HepG2 (cell line): Measurements from ENCODE around the gene TMEM270. TPM values are rescaled to one million over a fixed set of nuclear protein-coding genes. Genes with fewer than 3 reads are reported as not detected.

Experiments
- ARID5B ChIP-seq: IDR thresholded peaks from 2 replicates; pipeline ENCODE4 v1.4.0; 2020; ENCODE audit warnings: mild to moderate bottlenecking, missing genetic modification reagents
- FOXA1 ChIP-seq, 2 experiments: fragments of 450-650 bp in 1 of 2; sonication (generic) in 1 of 2; formaldehyde crosslinking in 1 of 2; IDR thresholded peaks; 2 replicates each; pipeline versions ENCODE4 v1.4.0 to v1.6.1; 2016 to 2020; ENCODE audit warnings: missing genetic modification reagents in 1 of 2
- FOXA3 ChIP-seq: IDR thresholded peaks from 2 replicates; pipeline ENCODE4 v1.6.1; 2016; ENCODE audit warnings: missing genetic modification reagents, missing compliant biosample characterization
- FOXP4 ChIP-seq: sonication (generic); formaldehyde crosslinking; IDR thresholded peaks from 2 replicates; pipeline ENCODE4 v1.4.0; 2020; ENCODE audit warnings: missing genetic modification reagents
- HDAC2 ChIP-seq: sonication (generic); formaldehyde crosslinking; IDR thresholded peaks from 2 replicates; pipeline ENCODE4 v1.4.0; 2020; ENCODE audit warnings: missing genetic modification reagents
- HNF4A ChIP-seq: sonication (generic); formaldehyde crosslinking; IDR thresholded peaks from 2 replicates; pipeline ENCODE4 v1.4.0; 2020; ENCODE audit warnings: missing genetic modification reagents
- HOXA3 ChIP-seq: sonication (generic); formaldehyde crosslinking; IDR thresholded peaks from 2 replicates; pipeline ENCODE4 v1.5.0; 2020; ENCODE audit warnings: missing genetic modification reagents
- MNT ChIP-seq: fragments of 450-650 bp; IDR thresholded peaks from 2 replicates; pipeline ENCODE4 v1.6.1; 2016
- NFAT5 ChIP-seq: sonication (generic); formaldehyde crosslinking; IDR thresholded peaks from 2 replicates; pipeline ENCODE4 v1.4.0; 2020; ENCODE audit warnings: missing genetic modification reagents
- RBM39 ChIP-seq: fragments of 200-400 bp; formaldehyde crosslinking; IDR thresholded peaks from one replicate; pipeline ENCODE4 v1.6.1; 2018; ENCODE audit warnings: antibody characterized with exemption, mild to moderate bottlenecking, low read depth, low read length; ENCODE audit not compliant: poor library complexity, severe bottlenecking
- SMC3 ChIP-seq: IDR thresholded peaks from 2 replicates; pipeline ENCODE4 v1.6.1; 2011; ENCODE audit warnings: low read length, improper control_type of control experiment
- SOX13 ChIP-seq, 3 experiments: fragments of 450-650 bp in 1 of 3; sonication (generic) in 1 of 3; formaldehyde crosslinking in 1 of 3; IDR thresholded peaks in 2 of 3; conservative IDR thresholded peaks in 1 of 3; 2 replicates each; pipeline versions ENCODE4 v1.5.0 to v1.6.1; 2016 to 2020; ENCODE audit warnings: antibody characterized with exemption in 1 of 3, mild to moderate bottlenecking in 1 of 3, missing compliant biosample characterization in 1 of 3, missing genetic modification reagents in 1 of 3, moderate library complexity in 1 of 3
- SP5 ChIP-seq: IDR thresholded peaks from 2 replicates; pipeline ENCODE4 v1.6.1; 2016; ENCODE audit warnings: low read depth, borderline replicate concordance
- TCF7 ChIP-seq: sonication (generic); IDR thresholded peaks from 2 replicates; pipeline ENCODE4 v1.6.1; 2016; ENCODE audit warnings: antibody characterized with exemption, low read depth
- ZNF629 ChIP-seq: sonication (generic); formaldehyde crosslinking; conservative IDR thresholded peaks from 2 replicates; pipeline ENCODE4 v1.5.0; 2020; ENCODE audit warnings: missing genetic modification reagents
- polyA plus RNA-seq, 8 experiments: library from polyadenylated mRNA; depleted of rRNA in 3 of 8; stranded (reverse) in 7 of 8; unstranded in 1 of 8; fragments of >200 nt; fragmentation: Illumina TruSeq in 4 of 8; extraction: Trizol in 4 of 8; gene quantifications; 2 replicates each; pipeline versions ENCODE4 v1.2.1 to v1.2.3, GENCODE V29; 2011 to 2016; ENCODE audit warnings: low read depth in 4 of 8, missing spikeins in 1 of 8, mixed read lengths in 1 of 8; ENCODE audit not compliant: insufficient read depth in 1 of 8
- total RNA-seq, 5 experiments: library from RNA; depleted of rRNA; stranded (reverse); fragments of >200 nt; fragmentation: Illumina TruSeq; extraction: Trizol; gene quantifications; 2 replicates each; pipeline ENCODE4 v1.2.3, GENCODE V29; 2016; ENCODE audit warnings: low read depth in 1 of 5

Gene TMEM270
- total and polyA plus RNA-seq, 2 of the 13 experiments (the other 11 are each of a cell fraction or from before 2014, with no cell fraction given) = not detected

GRCh38 chr7:73829921-73830680 is 30.9 kb upstream of the TMEM270 start (continued):
- TF ChIP-seq MNT (no peak), FOXP4 (CRISPR knock-in tag) (peak; percentile 57), HNF4A (CRISPR knock-in tag) (peak; percentile 81), SP5 (peak; percentile 55; the same call in 1 of the 2 replicates), TCF7 (peak; percentile 28; the same call in 1 of the 2 replicates), NFAT5 (CRISPR knock-in tag) (no peak), HOXA3 (CRISPR knock-in tag) (peak; percentile 32; the same call in 1 of the 2 replicates), RBM39 (no peak), FOXA3 (CRISPR knock-in tag) (peak; percentile 75), ZNF629 (peak; percentile 27; the same call in 1 of the 2 replicates), ARID5B (CRISPR knock-in tag) (peak; percentile 40; the same call in 1 of the 2 replicates), SOX13 (IDR thresholded peaks at IDR 0.05) (0 out of 2 replicates have a peak, but pooled peaks have one; percentile 25), SOX13 (CRISPR knock-in tag; conservative IDR thresholded peaks at IDR 0.05 in 1 of 2, IDR thresholded peaks at IDR 0.05 in 1 of 2) (no peak; a peak in 1 of 4 replicates), FOXA1 (IDR thresholded peaks at IDR 0.05) (no peak), FOXA1 (CRISPR knock-in tag; IDR thresholded peaks at IDR 0.05) (peak; percentile 72), HDAC2 (CRISPR knock-in tag) (0 out of 2 replicates have a peak, but pooled peaks have one; percentile 20), SMC3 (no peak)
